GM21786 (cell line): ENCODE results near the gene DLAT.
"Not testable (repeated sequence)": the region's sequence is repeated elsewhere in the genome, so short reads cannot be mapped to it uniquely, and the experiment has no call there.

Source experiments
- ATAC-seq: cut with Tn5 transposase; IDR thresholded peaks from one replicate; pipeline ENCODE4 v1.9.1; 2021; ENCODE audit not compliant: unreplicated experiment

Gene DLAT

DNA sequence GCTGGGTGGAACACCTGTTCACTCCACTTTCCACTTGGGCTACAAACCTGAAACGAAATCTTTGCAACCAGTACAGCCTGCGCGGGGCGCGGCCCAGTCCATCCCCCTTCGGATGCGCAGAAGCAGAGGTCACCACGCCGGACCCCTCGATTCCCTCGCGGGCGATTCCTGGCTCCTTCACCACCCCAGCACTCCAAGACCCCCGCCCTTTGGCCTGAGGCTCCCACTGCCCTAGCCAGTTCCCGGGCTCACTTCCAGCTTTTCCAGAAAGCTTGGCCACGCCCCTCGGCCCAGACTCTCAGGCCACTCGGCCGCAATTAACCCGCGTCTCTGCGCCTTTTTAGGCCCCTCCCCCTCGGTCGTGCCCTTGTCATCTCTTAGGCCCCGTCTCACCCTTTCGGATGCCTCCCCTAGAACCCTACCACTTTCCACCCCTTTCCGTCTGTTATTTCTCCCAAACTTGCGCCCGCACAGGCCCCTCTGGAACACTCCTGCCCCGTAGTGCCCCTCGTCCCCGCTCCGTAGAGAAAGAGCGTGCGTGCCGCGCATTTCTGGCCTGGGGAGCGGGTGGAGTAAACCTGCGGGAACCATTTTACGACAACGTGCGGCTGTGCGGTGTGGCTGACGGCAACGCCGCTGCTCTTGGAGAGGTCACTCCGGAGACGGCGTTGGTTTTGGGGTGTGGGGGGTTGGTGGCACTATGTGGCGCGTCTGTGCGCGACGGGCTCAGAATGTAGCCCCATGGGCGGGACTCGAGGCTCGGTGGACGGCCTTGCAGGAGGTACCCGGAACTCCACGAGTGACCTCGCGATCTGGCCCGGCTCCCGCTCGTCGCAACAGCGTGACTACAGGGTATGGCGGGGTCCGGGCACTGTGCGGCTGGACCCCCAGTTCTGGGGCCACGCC, at the start of gene DLAT:
Gene DLAT (plus strand): TSS at position 636 of the 906 bp plus-strand sequence. CDS start 65 bp downstream, at position 701.
- peak; percentile 63 for ATAC-seq

DNA sequence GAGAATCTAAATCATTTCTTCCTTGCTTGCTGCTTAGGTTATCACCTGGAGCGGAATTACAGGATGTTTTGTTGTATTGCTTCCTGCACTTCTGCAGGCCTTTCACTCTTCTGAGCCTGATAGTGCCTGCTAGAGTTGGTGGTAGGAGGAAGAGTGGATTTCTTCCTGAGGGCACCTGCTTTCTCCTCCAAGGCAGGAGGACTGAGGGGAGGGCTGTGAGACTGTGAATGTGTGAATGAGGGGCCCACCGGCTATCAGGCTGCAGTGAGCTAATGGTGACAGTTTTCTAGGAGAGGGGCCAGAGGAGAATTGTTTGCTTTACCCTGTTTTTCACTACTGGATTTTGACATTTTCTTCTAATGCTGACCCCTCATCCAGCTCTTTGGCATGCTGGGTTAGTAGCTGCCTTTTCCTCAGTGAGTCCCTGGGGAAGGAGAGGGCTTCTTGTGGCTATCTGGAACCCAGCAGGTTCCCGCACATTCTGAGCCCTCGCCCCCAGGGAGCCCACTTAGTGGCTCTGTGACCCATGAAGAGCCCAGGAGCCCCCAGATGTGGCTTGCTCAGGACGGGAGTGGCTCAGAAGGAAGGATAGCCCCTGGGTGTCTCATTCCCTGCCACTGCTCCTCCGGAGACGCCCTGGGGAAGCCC, 49.0 kb upstream of the DLAT start:
- no peak for ATAC-seq

GRCh38 chr11:111976767-111977145, 48.5 kb upstream of the DLAT start:
- ATAC-seq, result no peak

- no peak for ATAC-seq
Observed at GRCh38 chr11:111977146-111978027, 47.8 kb upstream of the DLAT start.

- ATAC-seq, result no peak
Observed at GRCh38 chr11:111978028-111978771, 47.0 kb upstream of the DLAT start.

- no peak for ATAC-seq
Observed at GRCh38 chr11:111980062-111980461, 45.1 kb upstream of the DLAT start.

GRCh38 chr11:111981270-111981669, 43.9 kb upstream of the DLAT start:
- no peak for ATAC-seq

- ATAC-seq, result no peak
Observed at GRCh38 chr11:111982019-111982464, 43.2 kb upstream of the DLAT start.

DNA sequence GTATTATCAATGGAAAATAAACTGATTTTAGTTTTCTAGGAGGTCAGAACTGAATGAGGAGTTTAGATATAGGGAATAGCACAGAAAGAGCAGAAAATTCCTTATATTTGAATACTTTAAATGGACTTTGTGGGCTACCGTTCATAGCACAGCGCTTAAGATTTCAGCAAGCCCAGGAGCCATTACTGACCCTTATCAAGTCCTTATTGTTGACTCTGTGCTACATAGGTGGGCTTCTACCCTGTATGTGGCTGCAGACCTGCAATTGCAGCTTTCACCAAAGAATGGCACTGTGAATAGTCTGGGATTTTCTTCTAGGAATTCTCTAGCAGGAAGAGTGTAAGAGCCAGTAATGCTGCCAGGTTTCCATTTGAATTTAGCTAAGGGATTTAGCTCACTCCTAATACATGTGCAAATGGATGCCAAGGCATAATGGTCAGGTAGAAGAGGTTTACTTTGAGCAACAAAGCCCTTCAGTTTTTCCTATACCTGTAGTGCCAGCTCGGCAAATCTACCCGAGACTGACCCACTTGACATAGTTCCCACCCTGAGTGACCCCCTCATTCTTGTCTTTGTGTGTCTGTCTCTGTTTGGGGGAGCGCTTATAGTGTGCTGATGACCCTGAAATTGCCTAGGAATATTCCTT, 42.5 kb upstream of the DLAT start:
- no peak for ATAC-seq

- ATAC-seq, result no peak
Observed at GRCh38 chr11:111983187-111983986, 41.8 kb upstream of the DLAT start.

- no peak for ATAC-seq
Observed at GRCh38 chr11:111986589-111986988, 38.6 kb upstream of the DLAT start.

GRCh38 chr11:111990381-111990780, 34.8 kb upstream of the DLAT start:
- no peak for ATAC-seq

GRCh38 chr11:111992206-111992855, 32.9 kb upstream of the DLAT start:
- no peak for ATAC-seq

- no peak for ATAC-seq
Observed at GRCh38 chr11:111996129-111996528, 29.1 kb upstream of the DLAT start.

GRCh38 chr11:111996669-111997068, 28.5 kb upstream of the DLAT start:
- not testable (repeated sequence) for ATAC-seq

DNA sequence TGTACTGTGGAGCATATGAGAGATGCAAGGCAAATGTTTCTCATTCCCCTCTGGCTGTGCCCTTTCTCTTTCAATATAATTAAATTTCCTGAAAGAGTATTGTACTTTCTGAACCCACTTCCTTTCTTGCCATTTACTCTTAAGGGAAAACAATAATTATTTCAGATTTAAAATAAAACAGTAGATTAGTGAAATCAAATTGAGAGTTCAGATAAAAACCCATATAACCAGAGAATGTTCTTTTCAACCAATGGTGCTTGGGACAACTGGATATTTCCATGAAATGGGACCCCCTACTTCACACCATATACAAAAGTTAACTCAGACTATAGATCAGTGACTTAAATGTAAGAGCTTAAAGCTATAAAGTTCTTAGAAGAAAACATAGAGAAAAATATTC, 26.1 kb upstream of the DLAT start:
- ATAC-seq, result no peak

DNA sequence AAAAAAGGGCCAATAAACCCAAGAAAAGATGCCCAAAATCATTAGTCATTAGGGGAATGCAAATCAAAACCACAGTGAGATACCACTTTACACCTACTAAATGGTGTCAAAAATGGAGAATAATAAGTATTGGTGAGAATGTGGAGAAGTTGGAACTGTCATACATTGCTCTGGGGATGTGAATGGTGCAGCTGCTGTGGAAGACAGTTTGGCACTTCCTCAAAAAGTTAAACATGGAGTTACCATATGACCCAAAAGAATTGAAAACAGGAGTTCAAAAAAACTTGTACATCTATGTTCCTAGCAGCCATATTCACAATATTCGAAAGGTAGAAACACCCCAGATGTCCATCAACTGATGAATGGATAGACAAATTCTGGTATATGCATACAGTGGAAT, 24.5 kb upstream of the DLAT start:
- no peak for ATAC-seq

GRCh38 chr11:112002491-112003216, 22.6 kb upstream of the DLAT start:
- no peak for ATAC-seq
